ENCODE results near the gene SCGB1C1.

SCGB1C1 gene

GRCh38 chr11:223026-223789 lies 30.3 kb downstream of the SCGB1C1 start:
- Histone ChIP-seq H3K9me3 (ENCODE audit: insufficient read depth, low read depth, low read length) (no peaks in the 10 kb centered on the region), H2BK12ac (ENCODE audit: low read length) (no peak overlapping the region), H2AFZ (ENCODE audit: insufficient read depth, low read length, poor library complexity) (no peak overlapping the region), H4K91ac (ENCODE audit: low read depth, low read length) (no peak overlapping the region), H4K8ac (ENCODE audit: low read depth, low read length) (no peak overlapping the region), H3K36me3 (ENCODE audit: control insufficient read depth in 1 of 2, insufficient read depth in 2 of 2, low read length in 2 of 2) (peaks cover 7 to 15% of the 10 kb centered on the region in 2 experiments), H3K4ac (ENCODE audit: low read depth, low read length) (no peak overlapping the region), H3K4me3 (ENCODE audit: low read depth, low read length) (no peak overlapping the region), H2BK5ac (ENCODE audit: low read depth, low read length, poor library complexity) (no peak overlapping the region), H3K23ac (ENCODE audit: low read length) (no peak overlapping the region), H3K79me1 (ENCODE audit: low read length) (no peaks in the 10 kb centered on the region), H3K27ac (ENCODE audit: low read depth, low read length) (no peak overlapping the region), H3K14ac (ENCODE audit: low read length) (no peak overlapping the region), H3K4me1 (ENCODE audit: control insufficient read depth in 1 of 2, insufficient read depth in 2 of 2, low read length in 2 of 2) (no peaks in the 10 kb centered on the region), H3K18ac (ENCODE audit: low read length) (no peak overlapping the region), H2AK5ac (ENCODE audit: low read length) (no peak overlapping the region), H3K4me2 (ENCODE audit: low read length) (no peak overlapping the region), H2BK120ac (ENCODE audit: insufficient read depth, low read length, poor library complexity) (no peak overlapping the region), H3K79me2 (ENCODE audit: control insufficient read depth, insufficient read depth, low read length, poor library complexity) (no peaks in the 10 kb centered on the region), H3K9ac (ENCODE audit: low read length) (no peak overlapping the region), H4K12ac (ENCODE audit: low read depth, low read length) (no peak overlapping the region), H3K27me3 (ENCODE audit: insufficient read depth, low read length) (no peaks in the 10 kb centered on the region)
- no CpG with 5 or more reads among the region's 16 CpGs for WGBS (ENCODE audit: extremely low coverage, insufficient coverage, insufficient read length)
- DNase-seq: no peak

GRCh38 chr11:223884-224283 lies 31.0 kb downstream of the SCGB1C1 start:
- Histone ChIP-seq H3K23ac (ENCODE audit: low read length) (no peak overlapping the region), H2BK120ac (ENCODE audit: insufficient read depth, low read length, poor library complexity) (no peak overlapping the region), H3K9ac (ENCODE audit: low read length) (no peak overlapping the region), H3K4ac (ENCODE audit: low read depth, low read length) (no peak overlapping the region), H3K4me1 (ENCODE audit: control insufficient read depth in 1 of 2, insufficient read depth in 2 of 2, low read length in 2 of 2) (no peaks in the 10 kb centered on the region), H3K79me2 (ENCODE audit: control insufficient read depth, insufficient read depth, low read length, poor library complexity) (no peaks in the 10 kb centered on the region), H3K14ac (ENCODE audit: low read length) (no peak overlapping the region), H3K4me3 (ENCODE audit: low read depth, low read length) (no peak overlapping the region), H2AFZ (ENCODE audit: insufficient read depth, low read length, poor library complexity) (no peak overlapping the region), H3K27ac (ENCODE audit: low read depth, low read length) (no peak overlapping the region), H3K36me3 (ENCODE audit: control insufficient read depth in 1 of 2, insufficient read depth in 2 of 2, low read length in 2 of 2) (peaks cover 3 to 10% of the 10 kb centered on the region in 2 experiments), H2BK12ac (ENCODE audit: low read length) (no peak overlapping the region), H3K4me2 (ENCODE audit: low read length) (no peak overlapping the region), H2BK5ac (ENCODE audit: low read depth, low read length, poor library complexity) (no peak overlapping the region), H2AK5ac (ENCODE audit: low read length) (no peak overlapping the region), H3K27me3 (ENCODE audit: insufficient read depth, low read length) (no peaks in the 10 kb centered on the region), H3K9me3 (ENCODE audit: insufficient read depth, low read depth, low read length) (no peaks in the 10 kb centered on the region), H4K91ac (ENCODE audit: low read depth, low read length) (no peak overlapping the region), H3K18ac (ENCODE audit: low read length) (no peak overlapping the region), H4K12ac (ENCODE audit: low read depth, low read length) (no peak overlapping the region), H4K8ac (ENCODE audit: low read depth, low read length) (no peak overlapping the region), H3K79me1 (ENCODE audit: low read length) (no peaks in the 10 kb centered on the region)
- no CpG with 5 or more reads among the region's 9 CpGs for WGBS (ENCODE audit: extremely low coverage, insufficient coverage, insufficient read length)
- DNase-seq: no peak

- Histone ChIP-seq H3K79me1 (ENCODE audit: low read length) (no peaks in the 10 kb centered on the region), H3K14ac (ENCODE audit: low read length) (no peak overlapping the region), H2AK5ac (ENCODE audit: low read length) (no peak overlapping the region), H2BK120ac (ENCODE audit: insufficient read depth, low read length, poor library complexity) (no peak overlapping the region), H3K27ac (ENCODE audit: low read depth, low read length) (no peak overlapping the region), H2BK12ac (ENCODE audit: low read length) (no peak overlapping the region), H3K79me2 (ENCODE audit: control insufficient read depth, insufficient read depth, low read length, poor library complexity) (no peaks in the 10 kb centered on the region), H3K18ac (ENCODE audit: low read length) (no peak overlapping the region), H4K12ac (ENCODE audit: low read depth, low read length) (no peak overlapping the region), H3K4me1 (ENCODE audit: control insufficient read depth in 1 of 2, insufficient read depth in 2 of 2, low read length in 2 of 2) (no peaks in the 10 kb centered on the region), H2AFZ (ENCODE audit: insufficient read depth, low read length, poor library complexity) (no peak overlapping the region), H3K9ac (ENCODE audit: low read length) (no peak overlapping the region), H3K4ac (ENCODE audit: low read depth, low read length) (no peak overlapping the region), H3K4me3 (ENCODE audit: low read depth, low read length) (no peak overlapping the region), H3K4me2 (ENCODE audit: low read length) (no peak overlapping the region), H4K8ac (ENCODE audit: low read depth, low read length) (no peak overlapping the region), H4K91ac (ENCODE audit: low read depth, low read length) (no peak overlapping the region), H3K23ac (ENCODE audit: low read length) (no peak overlapping the region), H3K36me3 (ENCODE audit: control insufficient read depth in 1 of 2, insufficient read depth in 2 of 2, low read length in 2 of 2) (peaks cover 3 to 10% of the 10 kb centered on the region in 2 experiments), H3K9me3 (ENCODE audit: insufficient read depth, low read depth, low read length) (no peaks in the 10 kb centered on the region), H3K27me3 (ENCODE audit: insufficient read depth, low read length) (no peaks in the 10 kb centered on the region), H2BK5ac (ENCODE audit: low read depth, low read length, poor library complexity) (no peak overlapping the region)
- no peak for DNase-seq
- WGBS (ENCODE audit: extremely low coverage, insufficient coverage, insufficient read length): no CpG with 5 or more reads among the region's 7 CpGs
Measured at GRCh38 chr11:224424-224823, 31.5 kb downstream of the SCGB1C1 start.

- Histone ChIP-seq H2BK5ac (ENCODE audit: low read depth, low read length, poor library complexity) (no peak overlapping the region), H3K4ac (ENCODE audit: low read depth, low read length) (no peak overlapping the region), H3K4me2 (ENCODE audit: low read length) (no peak overlapping the region), H2BK12ac (ENCODE audit: low read length) (no peak overlapping the region), H2AFZ (ENCODE audit: insufficient read depth, low read length, poor library complexity) (no peak overlapping the region), H3K79me1 (ENCODE audit: low read length) (no peaks in the 10 kb centered on the region), H3K36me3 (ENCODE audit: control insufficient read depth in 1 of 2, insufficient read depth in 2 of 2, low read length in 2 of 2) (peaks cover 5 to 10% of the 10 kb centered on the region in 2 experiments), H2AK5ac (ENCODE audit: low read length) (no peak overlapping the region), H4K8ac (ENCODE audit: low read depth, low read length) (no peak overlapping the region), H3K14ac (ENCODE audit: low read length) (no peak overlapping the region), H3K4me3 (ENCODE audit: low read depth, low read length) (no peak overlapping the region), H4K91ac (ENCODE audit: low read depth, low read length) (no peak overlapping the region), H3K4me1 (ENCODE audit: control insufficient read depth in 1 of 2, insufficient read depth in 2 of 2, low read length in 2 of 2) (no peaks in the 10 kb centered on the region), H3K27me3 (ENCODE audit: insufficient read depth, low read length) (no peaks in the 10 kb centered on the region), H3K9ac (ENCODE audit: low read length) (no peak overlapping the region), H3K18ac (ENCODE audit: low read length) (no peak overlapping the region), H4K12ac (ENCODE audit: low read depth, low read length) (no peak overlapping the region), H2BK120ac (ENCODE audit: insufficient read depth, low read length, poor library complexity) (no peak overlapping the region), H3K9me3 (ENCODE audit: insufficient read depth, low read depth, low read length) (no peaks in the 10 kb centered on the region), H3K23ac (ENCODE audit: low read length) (no peak overlapping the region), H3K79me2 (ENCODE audit: control insufficient read depth, insufficient read depth, low read length, poor library complexity) (no peaks in the 10 kb centered on the region), H3K27ac (ENCODE audit: low read depth, low read length) (no peak overlapping the region)
- DNase-seq: peak; percentile 93 to 94
- WGBS (ENCODE audit: extremely low coverage, insufficient coverage, insufficient read length): no CpG with 5 or more reads among the region's 10 CpGs
Measured at GRCh38 chr11:225734-226453, 33.0 kb downstream of the SCGB1C1 start.
